Left forelimb (tissue), 1 donor: ENCODE results near the gene USP49.

Experiments
- DNase-seq: peaks from one replicate; pipeline ENCODE4 v3.0.0-alpha.2; 2018; ENCODE audit warnings: low spot score

Gene USP49

DNA sequence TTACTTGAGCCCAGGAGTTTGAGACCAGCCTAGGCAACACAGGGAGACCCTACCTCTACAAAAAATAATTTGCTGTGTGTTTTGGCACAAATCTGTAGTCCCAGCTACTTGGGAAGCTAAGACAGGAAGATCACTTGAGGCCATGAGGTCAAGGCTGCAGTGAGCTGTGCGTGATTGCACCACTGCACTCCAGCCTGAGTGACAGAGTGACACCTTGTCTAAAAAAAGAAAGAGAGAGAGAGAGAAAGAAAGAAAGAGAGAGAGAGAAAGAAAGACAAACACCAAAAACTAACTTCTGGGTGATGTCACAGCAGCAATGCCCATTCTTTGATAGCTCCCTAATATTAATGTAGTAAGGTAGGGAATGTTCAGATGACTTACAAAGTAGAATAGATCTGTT, 20.4 kb downstream of the USP49 start:
- no peak for DNase-seq

GRCh38 chr6:41872147-41872546, 23.0 kb downstream of the USP49 start:
- DNase-seq: no peak

DNA sequence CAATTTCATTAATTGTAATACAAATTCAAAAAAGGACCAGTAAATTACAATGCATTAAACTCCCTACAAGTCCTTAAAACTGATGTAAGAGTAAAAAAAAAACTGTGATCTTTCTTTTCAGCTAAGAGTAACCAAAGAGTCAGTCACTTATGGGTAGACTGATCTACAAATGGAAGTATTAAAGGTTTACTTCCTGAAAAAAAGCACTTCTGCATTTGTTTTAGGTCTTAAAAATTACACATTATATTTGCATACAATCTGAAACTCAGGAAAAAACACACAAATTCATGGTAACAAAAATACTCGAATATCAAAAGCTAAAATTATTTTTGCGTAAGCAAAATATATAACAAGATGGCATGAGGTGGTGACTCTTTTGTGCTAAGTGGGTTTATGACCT, 23.5 kb downstream of the USP49 start:
- DNase-seq: no peak

DNA sequence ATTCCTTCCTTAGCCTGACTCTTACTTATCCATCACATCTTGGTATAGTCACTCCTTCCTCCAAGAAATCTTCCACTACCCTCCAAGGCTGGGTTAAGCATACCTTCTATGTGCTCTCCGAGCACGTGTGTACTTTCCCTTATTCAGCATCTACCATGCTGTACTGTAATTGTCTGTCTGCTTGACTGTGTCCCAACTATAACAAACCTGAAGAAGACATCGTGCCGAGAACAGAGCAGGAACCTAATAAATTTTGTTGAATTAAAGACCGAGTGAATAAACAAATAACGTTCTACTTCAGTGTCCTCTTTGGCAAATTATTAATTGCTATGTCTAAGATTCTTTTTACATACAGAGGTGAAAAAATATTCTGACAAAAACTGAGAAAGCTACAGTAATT, 35.8 kb downstream of the USP49 start:
- DNase-seq: no peak

DNA sequence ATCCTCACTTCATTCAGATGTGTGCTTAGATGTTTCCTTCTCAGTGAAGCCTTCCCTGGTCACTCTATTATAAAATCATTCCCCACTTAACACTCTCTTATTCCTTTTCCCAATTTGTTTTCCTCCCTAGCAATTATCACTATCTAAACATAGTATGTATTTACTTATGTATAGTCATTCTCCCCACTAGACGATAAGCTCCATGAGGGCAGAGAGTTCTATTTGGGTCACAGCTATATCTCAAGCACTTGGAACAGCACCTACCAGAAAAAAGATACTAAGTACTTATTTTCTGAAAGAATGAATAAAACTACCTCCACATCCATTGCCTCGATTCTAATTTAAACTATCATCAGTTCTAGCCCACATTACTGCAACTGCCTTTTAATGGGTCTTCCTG, 36.5 kb downstream of the USP49 start:
- DNase-seq: no peak

DNA sequence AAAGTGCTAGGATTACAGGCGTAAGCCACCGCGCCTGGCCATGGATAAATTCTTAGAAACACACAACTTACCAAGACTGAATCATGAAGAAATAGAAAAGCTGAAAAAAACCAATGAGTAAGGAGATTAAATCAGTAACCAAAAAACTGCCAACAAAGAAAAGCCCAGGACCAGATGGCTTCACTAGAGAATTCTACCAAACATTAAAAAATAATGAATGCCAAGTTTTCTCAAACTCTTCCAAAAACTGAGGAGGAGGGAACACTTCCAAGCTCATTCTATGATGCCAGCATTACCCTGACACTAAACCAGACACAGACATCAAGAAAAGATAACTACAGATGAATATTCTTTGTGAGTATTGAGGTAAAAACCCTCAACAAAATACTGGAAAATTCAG, 44.3 kb downstream of the USP49 start:
- no peak for DNase-seq

DNA sequence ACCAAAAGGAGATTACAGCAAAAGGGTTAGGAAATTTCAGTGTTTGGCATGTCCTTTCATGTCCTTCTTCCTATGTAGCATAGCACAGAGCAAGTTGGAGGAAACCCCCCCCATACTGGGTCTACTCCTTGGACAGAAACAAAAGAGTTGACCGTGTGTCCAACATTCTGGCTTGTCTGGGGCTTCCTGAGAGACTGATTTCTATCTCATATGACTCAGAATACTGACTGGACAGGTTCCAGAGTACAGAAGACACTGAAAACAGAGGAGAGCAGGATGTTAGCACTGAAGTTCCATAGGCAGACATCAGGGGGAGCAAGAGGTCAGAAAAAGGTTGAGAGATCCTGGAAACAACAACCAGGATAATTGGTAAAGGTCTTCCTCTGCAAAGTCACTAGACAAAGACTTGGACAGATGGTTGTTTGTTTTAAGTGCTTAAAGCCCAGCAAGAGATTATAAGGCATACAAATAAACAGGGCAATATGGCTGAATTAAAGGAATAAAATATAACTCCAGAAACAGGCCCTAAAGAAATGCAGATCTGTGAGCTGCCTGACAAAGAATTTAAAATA, 48.4 kb downstream of the USP49 start:
- no peak for DNase-seq

DNA sequence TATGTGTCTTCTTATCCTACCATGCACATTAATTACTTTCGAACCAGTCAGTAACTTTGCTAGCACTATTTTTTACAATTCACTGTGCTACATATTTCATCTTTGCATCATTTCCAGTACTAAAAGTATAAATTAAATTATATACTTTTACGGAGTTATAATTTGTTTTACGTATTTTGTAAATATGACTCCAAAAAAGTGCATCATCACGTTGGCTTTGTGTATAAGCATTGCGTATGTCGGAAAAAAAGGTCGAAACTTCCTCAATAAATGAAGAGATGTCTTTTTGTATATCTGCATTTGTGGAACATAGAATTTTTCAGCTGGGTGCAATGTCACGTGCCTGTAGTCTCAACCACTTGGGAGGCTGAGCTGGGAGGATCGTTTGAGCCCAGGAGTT, 52.0 kb downstream of the USP49 start:
- DNase-seq: no peak

DNA sequence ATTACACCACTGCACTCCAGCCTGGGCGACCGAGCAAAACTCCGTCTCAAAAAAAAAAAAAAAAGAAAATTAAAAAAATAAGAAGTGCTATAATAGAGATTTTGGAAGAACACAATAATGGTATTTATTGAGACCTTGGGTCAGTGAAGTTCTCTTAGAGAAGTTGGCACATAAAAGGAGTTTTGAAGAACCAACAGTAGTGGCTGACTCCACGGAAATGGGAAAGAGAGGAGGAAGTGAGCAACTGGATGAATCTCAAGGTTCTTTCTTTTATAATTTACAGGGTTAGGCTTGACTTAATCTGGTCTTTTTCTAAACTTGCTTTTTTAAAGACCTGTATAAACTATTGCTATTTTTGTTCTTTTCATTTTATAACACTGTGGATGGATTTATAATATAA, 54.8 kb downstream of the USP49 start:
- no peak for DNase-seq

DNA sequence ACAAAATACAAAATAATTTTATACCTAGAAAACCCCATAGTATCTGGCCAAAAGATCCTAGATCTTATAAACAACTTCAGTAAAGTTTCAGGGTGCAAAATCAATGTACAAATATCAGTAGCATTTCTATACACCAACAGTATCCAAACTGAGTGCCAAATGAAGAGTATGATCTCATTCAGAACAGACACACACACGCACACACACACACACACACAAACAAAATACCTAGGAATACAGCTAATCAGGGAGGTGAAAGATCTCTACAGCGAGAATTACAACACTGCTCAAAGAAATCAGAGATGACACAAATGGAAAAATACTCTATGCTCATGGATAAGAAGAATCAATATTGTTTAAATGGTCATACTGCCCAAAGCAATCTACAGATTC, 58.5 kb downstream of the USP49 start:
- DNase-seq: no peak

DNA sequence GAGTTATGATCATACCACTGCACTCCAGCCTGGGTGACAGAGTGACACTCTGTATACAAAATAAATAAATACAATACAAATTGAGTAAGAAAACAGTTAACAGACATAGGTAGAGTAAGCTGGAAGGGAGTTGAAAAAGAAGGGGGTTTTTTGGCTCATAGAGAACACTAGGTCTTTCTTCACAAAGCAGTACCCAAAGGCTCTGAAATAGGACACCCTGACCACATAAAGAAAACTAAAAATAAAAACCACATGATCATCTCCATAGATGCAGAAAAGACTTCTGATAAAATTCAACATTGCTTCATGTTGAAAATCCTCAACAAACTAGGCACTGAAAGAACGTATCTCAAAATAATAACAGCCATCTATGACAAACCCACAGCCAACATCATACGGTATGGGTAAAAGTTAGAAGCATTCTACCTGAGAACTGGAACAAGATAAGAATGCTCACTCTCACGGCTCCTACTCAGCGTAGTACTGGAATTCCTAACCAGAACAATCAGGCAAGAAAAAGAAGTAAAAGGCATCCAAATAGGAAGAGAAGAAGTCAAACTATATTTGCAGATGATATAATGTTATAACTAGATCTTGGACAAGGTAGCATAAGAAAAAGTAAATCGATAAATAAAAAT, 59.0 kb downstream of the USP49 start:
- DNase-seq: no peak

DNA sequence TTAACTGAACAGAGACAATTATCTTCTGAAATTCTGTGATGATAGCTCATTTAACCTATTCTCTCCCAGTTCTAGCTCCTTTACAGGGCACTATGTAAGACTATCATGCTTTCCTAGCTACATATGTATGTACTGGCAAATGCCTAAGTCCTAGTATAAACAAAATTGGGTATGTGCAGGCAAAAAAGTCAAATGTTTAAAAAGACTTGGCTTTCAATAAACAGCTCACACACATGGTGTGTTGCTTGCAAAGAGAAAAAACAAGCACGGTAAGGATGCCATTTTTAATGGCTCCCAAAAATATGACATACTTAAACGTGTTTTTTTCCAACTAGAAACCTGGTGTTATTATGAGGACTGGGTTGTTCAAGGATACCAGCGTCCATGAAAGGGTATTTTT, 62.9 kb downstream of the USP49 start:
- DNase-seq: no peak

GRCh38 chr6:41826343-41827022, 68.7 kb downstream of the USP49 start:
- DNase-seq: no peak

DNA sequence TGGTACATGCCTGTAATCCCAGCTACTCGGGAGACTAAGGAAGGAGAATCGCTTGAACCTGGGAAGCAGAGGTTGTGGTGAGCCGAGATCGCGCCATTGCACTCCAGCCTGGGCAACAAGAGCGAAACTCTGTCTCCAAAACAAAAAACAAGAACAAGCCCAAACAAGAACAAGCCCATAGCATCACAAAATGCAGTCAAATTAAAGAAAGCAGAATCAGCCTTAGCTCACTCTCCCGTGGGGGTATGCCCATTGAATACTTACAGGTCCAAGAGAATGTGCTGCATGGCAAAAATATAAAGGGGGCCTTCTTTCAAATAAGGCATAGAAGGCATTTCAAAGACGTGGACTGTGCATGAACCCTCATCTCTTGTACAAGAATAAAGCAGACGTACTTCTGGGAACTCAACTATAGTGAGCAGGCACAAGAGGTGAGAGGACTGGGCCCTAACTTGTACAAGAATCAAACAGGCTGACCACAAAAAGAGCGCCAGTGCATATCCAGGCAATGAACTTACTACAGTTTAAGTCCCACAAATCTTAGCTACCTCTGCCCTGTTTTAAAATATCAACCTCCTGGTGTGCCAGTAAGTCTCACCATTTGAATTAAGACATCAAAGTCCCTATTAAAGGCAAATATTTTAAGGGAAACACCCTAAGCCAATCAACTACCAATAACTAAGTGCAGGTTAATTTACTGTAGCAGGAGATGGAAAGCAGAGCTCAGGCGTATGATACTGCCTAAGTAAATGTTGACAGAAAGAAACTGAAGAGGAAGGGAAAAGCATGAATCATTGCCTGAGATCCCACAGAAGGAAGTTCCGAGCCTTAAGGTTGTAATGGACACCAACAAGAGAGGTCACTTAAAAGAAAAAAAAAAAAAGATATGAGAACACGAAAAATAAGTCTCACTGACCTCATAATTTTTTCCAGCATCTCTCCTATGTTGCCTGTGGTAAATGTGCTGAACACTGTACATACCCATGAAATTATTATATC, 70.3 kb downstream of the USP49 start:
- DNase-seq: no peak

DNA sequence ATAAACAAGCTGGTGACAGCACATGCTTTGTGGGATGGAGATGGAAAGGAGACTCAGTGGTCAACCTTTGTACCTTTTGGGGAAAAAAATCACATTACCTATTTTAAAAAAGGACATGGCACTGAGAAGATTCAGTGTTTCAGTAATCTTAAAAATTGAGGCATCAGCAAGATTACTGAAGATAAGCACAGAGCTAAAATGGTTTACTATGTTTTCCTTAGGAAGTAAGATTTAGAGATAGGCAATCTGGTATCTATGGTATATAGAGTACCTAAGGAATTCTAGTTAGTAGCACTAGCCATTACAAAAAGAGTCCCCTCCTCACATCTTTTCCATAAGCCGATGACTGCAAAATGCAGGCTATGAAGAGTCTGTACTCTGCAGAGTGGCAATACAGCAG, 72.0 kb downstream of the USP49 start:
- DNase-seq: no peak

- DNase-seq: no peak
Observed at GRCh38 chr6:41822021-41822420, 73.2 kb downstream of the USP49 start.

GRCh38 chr6:41821266-41821665, 73.9 kb downstream of the USP49 start:
- no peak for DNase-seq

GRCh38 chr6:41818271-41819054, 76.7 kb downstream of the USP49 start:
- DNase-seq: no peak

- no peak for DNase-seq
Observed at GRCh38 chr6:41815587-41815986, 79.6 kb downstream of the USP49 start.

- no peak for DNase-seq
Observed at GRCh38 chr6:41814629-41815028, 80.5 kb downstream of the USP49 start.

DNA sequence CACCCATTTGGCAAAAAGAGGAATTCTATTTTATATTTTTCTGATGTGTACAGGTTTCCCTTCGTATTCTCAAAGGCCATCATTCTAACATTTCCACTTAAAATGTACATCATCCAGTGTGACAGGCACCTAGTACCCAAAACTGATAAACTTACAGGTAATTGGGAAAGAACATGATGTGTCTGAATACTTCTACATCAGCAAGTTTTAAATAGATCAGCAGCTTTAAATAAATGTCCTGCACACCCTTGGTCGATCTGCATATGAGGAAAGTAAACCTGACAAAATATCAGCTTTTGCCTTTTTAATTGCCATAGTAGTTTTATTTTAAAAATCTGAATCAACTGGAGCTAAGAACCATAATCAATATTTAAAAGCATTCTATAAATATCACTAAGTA, 81.2 kb downstream of the USP49 start:
- no peak for DNase-seq

DNA sequence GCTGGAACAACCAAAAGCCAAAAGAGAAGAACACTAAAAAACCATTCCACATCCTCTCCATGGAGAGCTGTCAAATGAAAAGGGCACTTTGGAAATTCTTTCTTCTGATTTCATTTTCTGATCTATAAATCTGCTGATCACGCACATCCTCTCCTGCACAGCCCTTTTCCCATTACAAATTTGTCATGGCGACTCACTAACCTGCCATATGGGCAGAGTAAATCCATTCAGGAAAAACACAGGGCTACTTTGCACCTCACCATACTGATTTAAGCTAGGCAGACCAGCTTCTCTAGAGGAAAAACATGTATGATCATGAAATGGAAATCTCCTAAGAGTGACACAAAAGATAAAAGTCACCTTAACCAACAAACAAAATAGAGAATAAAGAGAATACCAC, 81.7 kb downstream of the USP49 start:
- DNase-seq: no peak
